GM15510 (cell line): Measurements from ENCODE around the gene ZNF684.

ENCODE experiments used
- POLR2A ChIP-seq: IDR thresholded peaks from 3 replicates; pipeline ENCODE4 v1.6.1; 2011; ENCODE audit warnings: borderline replicate concordance; ENCODE audit not compliant: insufficient read length; ENCODE audit errors: extremely low read depth

Gene ZNF684

DNA sequence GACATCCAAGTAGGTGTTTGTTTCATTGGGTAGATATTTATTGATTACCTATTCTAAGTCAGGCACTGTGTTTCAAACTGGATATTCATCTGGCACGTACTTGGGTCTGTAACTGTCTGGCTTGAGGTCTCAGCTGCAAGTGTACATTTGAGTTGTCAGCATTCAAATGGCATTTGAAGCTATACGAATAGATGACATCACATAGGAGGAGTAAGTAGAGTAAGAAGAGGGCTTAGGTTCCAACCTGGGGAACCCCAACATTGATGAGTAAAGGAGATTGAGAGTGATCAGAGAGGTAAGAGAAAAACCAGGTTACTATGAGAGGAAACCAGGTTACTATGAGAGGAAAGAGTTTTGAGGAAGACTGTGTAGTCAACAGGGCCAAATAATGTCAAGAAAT, 30.7 kb downstream of the ZNF684 start:
- no peak for TF ChIP-seq POLR2A

DNA sequence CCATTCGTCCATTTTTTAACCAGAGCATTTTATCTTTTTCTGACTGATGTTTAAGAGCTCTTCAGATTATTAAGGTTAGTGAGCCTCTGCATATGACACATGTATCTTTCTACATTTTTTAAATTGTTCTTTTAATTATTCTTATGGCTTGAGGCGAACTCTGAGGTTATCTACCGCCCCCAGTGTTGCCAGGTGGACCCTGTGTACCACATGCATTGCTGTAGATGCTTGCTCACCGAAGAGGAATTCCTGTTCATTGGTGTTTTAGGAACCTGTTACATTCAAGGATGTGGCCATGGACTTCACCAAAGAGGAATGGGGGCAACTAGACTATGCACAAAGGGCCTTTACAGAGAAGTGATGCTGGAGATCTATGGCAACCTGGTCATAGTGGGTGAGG, 31.8 kb downstream of the ZNF684 start:
- no peak for TF ChIP-seq POLR2A

DNA sequence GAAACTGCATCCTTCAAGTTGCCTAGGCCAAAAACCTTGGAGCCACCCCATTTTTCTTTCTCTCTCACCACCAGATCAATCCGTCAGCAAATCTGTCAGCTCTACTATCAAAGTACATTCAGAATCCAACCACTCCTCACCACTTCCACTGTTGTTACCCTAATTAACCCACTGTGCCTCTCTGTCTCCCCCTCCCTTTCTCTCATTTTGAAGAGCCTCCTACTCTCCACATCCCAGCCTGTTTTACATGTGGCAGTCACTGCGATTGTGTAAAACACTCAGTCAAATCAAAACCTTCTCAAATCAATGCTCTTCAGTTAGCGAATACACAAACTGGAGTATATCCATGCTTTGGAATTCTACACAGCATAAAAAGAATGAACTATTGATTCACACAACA, 33.1 kb downstream of the ZNF684 start:
- no peak for TF ChIP-seq POLR2A

DNA sequence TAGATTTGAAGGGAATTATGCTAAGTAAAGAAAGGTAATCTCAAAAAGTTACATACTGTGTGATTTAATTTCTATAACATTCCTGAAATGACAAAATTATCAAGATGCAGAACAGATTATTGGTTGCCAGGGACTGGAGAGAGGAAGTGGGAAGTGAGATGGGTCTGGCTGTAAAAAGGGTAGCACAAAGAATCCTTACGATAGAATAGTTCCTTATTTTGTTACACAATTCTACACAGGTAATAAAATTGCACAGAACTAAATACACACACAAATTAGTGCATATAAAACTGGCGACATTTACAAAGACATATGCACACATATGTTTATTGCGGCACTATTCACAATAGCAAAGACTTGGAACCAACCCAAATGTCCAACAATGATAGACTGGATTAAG, 33.5 kb downstream of the ZNF684 start:
- no peak for TF ChIP-seq POLR2A

DNA sequence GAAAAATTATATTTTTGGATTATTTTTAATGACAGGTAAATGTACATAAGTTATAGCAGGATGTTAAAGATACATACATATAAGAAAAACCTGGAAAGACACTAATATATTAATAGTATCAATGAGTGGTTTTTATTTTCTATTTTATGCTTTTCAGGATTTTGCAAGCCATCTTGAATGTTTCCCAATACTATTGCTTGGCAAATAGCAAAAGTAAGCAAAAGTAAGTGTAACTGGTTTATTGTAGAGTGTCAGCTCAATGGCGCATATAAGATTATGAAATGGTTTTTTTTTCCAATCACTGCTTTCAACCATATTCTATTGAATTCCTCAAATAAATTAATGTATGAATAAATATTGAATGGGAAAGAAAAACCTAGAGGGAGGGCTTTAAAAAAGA, 36.4 kb downstream of the ZNF684 start:
- no peak for TF ChIP-seq POLR2A

DNA sequence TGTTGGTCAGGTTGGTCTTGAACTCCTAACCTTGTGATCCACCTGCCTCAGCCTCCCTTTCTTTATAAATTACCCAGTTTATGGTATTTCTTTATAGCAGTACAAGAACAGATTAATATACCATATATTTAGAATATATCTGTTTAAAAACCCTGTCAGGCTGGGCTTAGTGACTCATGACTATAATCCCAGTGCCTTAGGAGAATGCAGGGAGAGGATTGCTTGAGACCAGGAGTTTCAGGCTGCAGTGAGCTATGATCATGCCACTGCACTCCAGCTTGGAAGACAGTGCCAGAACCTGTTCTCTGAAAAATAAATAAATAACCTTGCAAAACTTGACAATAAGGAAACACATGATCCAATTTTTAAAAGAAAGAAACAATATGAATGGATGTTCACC, 43.9 kb downstream of the ZNF684 start:
- no peak for TF ChIP-seq POLR2A

DNA sequence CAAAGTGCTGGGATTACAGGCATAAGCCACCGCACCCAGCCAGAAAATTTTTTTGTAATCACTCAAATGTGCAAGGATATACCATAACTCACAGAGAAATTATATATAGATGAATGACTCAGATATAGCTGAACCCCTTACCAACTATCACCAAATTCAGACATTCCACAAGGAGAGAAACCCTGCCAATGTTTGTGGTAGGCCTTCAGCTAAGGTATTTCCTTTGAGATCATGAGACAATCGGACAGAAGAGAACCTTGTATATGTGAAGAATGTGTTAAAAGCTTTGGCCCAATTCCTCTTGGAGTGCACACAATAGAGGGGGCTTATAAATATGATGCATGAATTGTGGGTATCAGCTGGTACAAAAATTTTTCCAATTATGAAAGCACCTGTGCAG, 50.7 kb downstream of the ZNF684 start:
- TF ChIP-seq POLR2A = no peak

DNA sequence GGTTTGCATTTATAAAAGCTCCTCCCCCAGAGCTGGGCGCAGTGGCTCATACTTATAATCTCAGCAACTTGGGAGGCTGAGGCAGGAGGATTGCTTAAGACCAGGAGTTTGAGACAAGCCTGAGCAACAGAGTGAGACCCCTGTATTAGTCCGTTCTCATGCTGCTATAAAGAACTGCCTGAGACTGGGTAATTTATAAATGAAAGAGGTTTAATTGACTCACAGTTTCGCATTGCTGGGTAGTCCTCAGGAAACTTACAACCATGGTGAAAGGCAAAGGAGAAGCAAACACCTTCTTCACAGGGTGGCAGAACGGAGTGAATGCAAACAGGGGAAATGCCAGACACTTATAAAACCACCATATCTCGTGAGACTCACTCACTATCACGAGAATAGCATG, 52.5 kb downstream of the ZNF684 start:
- TF ChIP-seq POLR2A = no peak

DNA sequence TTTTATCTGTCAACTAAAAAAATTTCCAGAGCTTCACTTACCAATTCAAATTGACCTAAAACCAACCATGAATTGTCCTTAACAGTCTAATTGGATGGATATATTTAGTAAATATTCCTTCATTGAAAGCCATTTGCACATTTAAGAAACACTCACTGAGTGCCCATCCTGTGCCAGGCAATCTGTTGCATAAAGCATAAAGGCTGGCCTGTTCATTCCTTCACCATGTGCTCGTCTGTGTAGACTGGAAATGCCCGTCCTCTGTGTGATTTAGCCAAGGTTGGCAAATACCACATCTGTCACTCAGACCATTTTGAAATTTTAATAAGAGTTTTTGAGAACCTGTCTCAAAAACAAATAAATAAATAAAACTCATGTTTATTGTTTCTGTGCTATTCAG, 57.1 kb downstream of the ZNF684 start:
- no peak for TF ChIP-seq POLR2A

DNA sequence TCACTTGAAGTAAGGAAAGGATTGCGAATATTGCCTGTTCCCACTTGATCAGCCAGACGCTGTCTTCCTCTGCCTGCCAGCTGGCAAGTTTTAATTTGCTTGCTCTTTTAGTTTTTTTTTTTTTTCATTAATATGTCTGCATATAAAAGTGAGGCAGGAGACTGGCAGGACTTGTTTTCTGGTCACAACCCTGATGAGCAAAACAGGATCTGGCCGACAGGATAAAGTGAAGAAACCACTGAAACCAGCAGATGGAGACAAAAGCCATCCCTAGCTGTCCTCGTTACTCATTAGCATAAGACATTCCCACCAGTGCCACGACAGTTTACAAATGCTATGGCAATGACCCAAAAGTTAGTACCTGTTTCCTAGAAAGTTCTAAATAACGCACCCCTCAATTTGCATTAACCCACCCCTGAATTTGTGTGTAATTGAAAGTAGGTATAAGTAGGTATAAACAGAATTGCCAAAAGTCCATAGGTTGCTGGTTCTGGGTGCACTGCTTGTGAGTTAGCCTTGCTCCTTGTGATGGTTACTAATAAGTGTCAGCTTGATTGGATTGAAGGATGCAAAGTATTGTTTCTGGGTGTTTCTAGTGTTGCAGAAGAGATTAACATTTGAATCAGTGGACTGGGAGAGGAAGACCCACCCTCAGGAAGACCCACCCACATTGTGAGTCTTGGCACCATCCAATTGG, 60.8 kb downstream of the ZNF684 start:
- TF ChIP-seq POLR2A = no peak

DNA sequence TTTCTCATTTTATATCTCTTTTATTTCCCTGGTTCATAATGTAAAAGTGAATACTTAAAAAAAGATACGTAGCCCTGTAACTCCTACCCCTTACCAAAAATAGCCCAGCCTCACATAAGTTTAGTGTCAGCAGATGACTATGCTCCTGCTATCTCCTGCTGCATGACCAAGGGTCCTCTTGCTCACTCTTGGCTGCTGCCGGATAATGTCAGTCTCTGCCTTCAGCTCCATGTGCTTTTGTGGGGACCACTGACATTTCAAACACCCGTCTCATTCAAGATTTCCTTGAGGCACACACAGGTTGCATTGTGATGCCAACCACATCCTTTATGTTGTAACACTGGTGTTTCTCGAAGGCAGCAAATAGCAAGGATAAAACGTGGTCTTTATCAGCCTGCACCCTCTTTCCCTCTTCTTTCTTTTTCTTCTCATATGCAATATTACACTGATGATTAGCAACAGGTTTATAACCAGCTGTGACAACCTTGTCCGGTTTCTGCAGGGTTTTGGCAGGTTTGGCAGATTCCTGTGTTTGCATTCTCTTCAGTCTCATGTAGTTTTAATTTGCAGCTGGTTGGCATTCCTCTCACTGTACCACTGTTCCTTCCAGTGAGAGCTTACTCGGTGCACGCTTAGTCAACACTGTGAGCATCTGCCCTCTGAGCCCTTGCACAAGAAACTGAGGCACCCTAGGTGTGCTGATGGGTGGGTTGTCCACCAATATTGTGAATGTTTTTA, 62.2 kb downstream of the ZNF684 start:
- no peak for TF ChIP-seq POLR2A

DNA sequence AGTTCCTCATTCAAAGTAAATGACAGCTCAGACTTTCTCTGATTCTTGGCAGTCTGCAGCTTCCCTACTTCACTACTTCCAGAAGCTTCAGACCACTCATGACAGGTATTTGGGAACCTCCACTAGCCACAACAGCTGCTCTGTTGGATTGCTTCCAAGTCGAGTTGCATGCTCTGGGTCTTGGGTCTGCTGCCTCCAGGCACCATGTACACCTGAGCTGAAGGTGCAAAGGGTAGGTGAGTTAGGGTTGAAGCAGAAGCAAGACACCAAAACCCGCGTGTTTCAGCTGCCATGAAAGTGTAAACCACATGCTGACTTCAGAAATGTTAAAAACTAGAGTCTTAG, 62.7 kb downstream of the ZNF684 start:
- no peak for TF ChIP-seq POLR2A

DNA sequence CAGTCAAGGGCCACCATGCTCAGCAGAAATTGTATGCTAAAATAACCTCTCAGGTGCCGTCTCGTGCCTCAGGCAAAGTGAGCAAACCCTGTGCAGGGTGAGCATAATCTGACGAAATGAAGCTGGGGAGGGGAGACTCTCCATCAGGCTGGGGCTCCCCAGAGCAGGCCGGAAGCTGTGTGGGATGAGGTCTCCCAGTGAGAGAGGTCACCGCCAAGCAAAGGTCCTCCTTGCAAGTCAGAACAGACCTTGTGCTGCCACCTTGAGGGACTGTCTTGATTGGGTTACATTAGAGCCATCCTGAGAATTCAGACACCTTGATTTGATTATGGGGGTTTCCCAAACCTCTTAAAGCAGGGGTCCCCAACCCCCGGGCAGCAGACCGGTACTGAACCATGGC, 64.2 kb downstream of the ZNF684 start:
- no peak for TF ChIP-seq POLR2A
